HCT116 (cell line): ENCODE measurements around the gene STRBP.

Experiments
- CBX3 ChIP-seq: IDR thresholded peaks from 2 replicates; pipeline ENCODE4 v1.6.1; 2012; ENCODE audit warnings: low read depth
- CTCF ChIP-seq, 3 experiments: fragments of 200-600 bp in 1 of 3; sonication (generic) in 1 of 3; IDR thresholded peaks in 2 of 3; conservative IDR thresholded peaks in 1 of 3; 2 replicates each; pipeline ENCODE4 v1.5.1; 2012 to 2017; ENCODE audit warnings: low read depth in 2 of 3, low read length in 2 of 3, antibody characterized with exemption in 1 of 3, borderline replicate concordance in 1 of 3, control low read depth in 1 of 3, mild to moderate bottlenecking in 1 of 3, mixed read lengths in 1 of 3, mixed run types in 1 of 3, moderate library complexity in 1 of 3; ENCODE audit not compliant: insufficient read depth in 1 of 3
- EZH2 ChIP-seq: fragments of 200-600 bp; sonication (generic); IDR thresholded peaks from 2 replicates; pipeline ENCODE4 v1.6.1; 2017; ENCODE audit warnings: antibody characterized with exemption, mixed run types
- POLR2A ChIP-seq: IDR thresholded peaks from 2 replicates; pipeline ENCODE4 v1.7.0; 2011; ENCODE audit warnings: borderline replicate concordance; ENCODE audit not compliant: insufficient read depth, insufficient read length; ENCODE audit errors: extremely low read depth
- POLR2AphosphoS5 ChIP-seq: IDR thresholded peaks from 2 replicates; pipeline ENCODE4 v1.6.1; 2011; ENCODE audit warnings: mild to moderate bottlenecking, low read depth, low read length, moderate library complexity
- RAD21 ChIP-seq: IDR thresholded peaks from 2 replicates; pipeline ENCODE4 v1.6.1; 2012; ENCODE audit warnings: low read depth, mild to moderate bottlenecking
- SRF ChIP-seq: IDR thresholded peaks from 2 replicates; pipeline ENCODE4 v1.6.1; 2012; ENCODE audit warnings: low read depth
- YY1 ChIP-seq: IDR thresholded peaks from 2 replicates; pipeline ENCODE4 v1.6.1; 2011; ENCODE audit warnings: low read length, low read depth, moderate library complexity, mild to moderate bottlenecking; ENCODE audit not compliant: insufficient replicate concordance; ENCODE audit errors: extremely low read depth

DNA sequence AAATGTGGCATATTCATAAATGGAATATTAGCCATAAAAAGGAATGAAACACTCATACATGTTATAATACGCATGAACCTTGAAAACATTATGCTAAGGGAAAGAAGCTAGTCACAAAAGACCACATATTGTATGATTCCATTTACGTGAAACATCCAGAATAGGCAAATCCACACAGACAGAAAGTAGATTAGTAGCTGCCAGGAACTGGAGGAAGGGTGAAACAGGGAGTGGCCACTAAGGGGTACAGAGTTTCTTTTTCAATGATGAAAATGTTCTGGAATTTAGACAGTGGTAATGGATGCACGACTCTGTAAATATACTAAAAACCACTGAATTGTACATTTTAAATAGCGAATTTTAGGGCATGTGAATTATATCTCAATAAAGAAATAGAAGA, 39.4 kb downstream of the STRBP start:
- TF ChIP-seq CTCF (IDR thresholded peaks at IDR 0.05 in 2 of 3, conservative IDR thresholded peaks at IDR 0.05 in 1 of 3; ENCODE audit: borderline replicate concordance in 1 of 3, insufficient read depth in 1 of 3, low read depth in 2 of 3, low read length in 2 of 3) (no peak), EZH2 (no peak), SRF (no peak), POLR2A (no peak), POLR2AphosphoS5 (no peak), RAD21 (no peak), CBX3 (no peak), YY1 (no peak)
